C4-2B (cell line): ENCODE measurements around the gene KLHDC4.

Experiments
- CTCF ChIP-seq: fragments of 450-650 bp; conservative IDR thresholded peaks from 2 replicates; pipeline ENCODE4 v1.5.1; 2017; ENCODE audit warnings: mild to moderate bottlenecking
- ZFX ChIP-seq: fragments of 450-650 bp; IDR thresholded peaks from 2 replicates; pipeline ENCODE4 v1.6.1; 2017

GRCh38 chr16:87687126-87687910 lies 78.5 kb downstream of the KLHDC4 start:
- no peak for TF ChIP-seq CTCF
- no peak for TF ChIP-seq ZFX
